SHP77 treated with DMSO at 0.1 percent for 48 hours (cell line): Measurements from ENCODE around the gene BACH2.
"Not testable (repeated sequence)": the region's sequence is repeated elsewhere in the genome, so short reads cannot be mapped to it uniquely, and the experiment has no call there.

ENCODE experiments used
- DNase-seq: peaks from one replicate; lab custom pipeline; 2025; lab: John Stamatoyannopoulos, UW

BACH2 gene

DNA sequence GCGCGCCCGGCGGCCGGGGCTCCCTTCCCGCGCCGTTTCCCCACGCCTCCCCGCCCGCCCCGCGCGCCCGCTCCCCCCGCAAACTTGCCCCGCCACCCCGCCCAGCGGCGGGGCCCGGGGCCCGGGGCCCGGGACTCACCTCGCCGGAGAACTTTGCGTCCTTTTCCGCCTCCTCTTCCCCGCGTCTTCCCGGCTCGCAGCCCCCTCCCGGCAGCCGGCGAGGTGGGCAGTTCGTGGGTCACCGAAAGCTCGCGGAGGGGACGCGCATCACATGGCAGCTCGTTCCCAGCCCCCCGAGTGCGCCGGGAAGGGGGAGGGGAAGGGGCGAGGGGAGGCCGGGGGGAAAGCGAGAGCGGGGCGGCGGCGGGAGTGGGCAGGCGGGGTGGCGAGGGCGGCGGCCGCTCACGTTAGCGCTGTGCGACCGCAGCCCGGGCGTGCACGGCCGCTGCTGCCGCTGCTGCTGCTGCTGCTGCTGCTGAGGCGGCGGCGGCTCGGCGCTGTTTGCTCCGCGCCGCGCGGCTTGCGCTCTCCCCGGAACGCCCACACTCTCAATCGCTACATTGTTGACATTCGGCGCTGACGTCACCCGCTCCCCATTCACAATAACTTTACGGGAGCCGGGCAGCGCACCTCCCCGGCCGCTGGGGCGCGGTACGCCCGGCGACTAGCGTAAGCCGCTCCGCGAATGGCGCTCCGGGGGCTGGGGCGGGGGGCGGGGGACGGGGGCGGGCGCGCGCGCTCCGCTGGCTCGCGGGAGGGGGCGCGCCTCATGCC is at the start of gene BACH2:
TSS of gene BACH2 (minus strand) at position 503 of the 774 bp plus-strand sequence. CDS start 287,999 bp downstream, outside the sequence.
- peak; percentile 85 for DNase-seq

DNA sequence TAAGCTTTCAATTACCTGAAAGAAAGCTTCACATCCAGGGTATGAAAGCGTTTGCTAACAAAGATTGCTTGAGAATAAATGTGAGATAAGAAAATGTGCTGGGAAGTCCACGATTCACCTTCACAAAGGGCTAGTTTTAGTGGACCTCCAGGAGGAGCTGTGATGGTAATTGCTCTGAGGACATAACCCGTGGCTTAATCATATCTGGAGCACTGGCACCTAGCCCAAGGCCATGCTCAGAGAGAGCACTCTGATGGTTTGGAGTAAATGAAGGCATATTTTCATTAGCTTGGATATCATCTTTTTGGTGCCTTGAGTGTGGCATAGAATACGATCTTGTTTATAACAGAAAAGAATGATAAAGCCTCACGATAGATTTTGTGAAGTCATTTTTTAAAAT is 46.9 kb upstream of the BACH2 start:
- no peak for DNase-seq

DNA sequence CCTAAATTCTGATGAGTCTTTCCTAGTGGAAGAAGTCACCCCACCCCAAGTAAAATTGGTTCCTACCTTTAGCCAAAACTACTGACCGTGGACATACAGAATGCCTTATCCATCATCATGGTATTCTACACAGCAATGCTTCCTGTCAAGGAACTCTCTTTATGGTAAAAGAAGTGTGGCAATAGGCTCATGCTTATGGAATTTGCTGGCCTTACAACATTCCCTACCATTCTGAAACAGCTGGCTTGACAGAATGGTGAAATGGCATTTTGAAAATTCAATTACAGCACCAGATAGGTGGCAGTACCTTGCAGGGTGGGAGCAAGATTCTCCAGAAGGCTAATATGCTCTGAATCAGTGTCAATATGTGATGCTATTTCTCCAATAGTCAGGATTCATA is 41.8 kb upstream of the BACH2 start:
- no peak for DNase-seq

GRCh38 chr6:90336388-90336947 is 39.8 kb upstream of the BACH2 start:
- no peak for DNase-seq

- no peak for DNase-seq
Observed at GRCh38 chr6:90333928-90334327, 37.3 kb upstream of the BACH2 start.

DNA sequence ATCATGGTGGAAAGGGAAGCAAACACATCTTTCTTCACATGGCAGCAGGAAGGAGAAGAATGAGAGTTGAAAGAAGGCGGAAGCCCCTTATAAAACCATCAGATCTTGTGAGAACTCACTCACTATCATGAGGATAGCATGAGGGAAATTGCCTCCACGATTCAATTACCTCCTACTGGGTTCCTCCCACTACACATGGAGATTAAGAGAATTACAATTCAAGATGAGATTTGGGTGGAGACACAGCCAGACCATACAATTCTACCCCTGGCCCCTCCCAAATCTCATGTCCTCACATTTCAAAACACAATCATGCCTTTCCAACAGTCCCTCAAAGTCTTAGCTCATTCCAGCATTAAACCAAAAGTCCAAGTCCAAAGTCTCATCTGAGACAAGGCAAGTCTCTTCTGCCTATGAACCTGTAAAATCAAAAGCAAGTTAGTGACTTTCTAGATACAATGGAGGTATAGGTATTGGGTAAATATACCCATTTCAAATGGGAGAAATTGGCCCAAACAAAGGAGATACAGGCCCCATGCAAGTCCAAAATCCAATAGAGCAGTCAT is 36.4 kb upstream of the BACH2 start:
- DNase-seq = not testable (repeated sequence)

DNA sequence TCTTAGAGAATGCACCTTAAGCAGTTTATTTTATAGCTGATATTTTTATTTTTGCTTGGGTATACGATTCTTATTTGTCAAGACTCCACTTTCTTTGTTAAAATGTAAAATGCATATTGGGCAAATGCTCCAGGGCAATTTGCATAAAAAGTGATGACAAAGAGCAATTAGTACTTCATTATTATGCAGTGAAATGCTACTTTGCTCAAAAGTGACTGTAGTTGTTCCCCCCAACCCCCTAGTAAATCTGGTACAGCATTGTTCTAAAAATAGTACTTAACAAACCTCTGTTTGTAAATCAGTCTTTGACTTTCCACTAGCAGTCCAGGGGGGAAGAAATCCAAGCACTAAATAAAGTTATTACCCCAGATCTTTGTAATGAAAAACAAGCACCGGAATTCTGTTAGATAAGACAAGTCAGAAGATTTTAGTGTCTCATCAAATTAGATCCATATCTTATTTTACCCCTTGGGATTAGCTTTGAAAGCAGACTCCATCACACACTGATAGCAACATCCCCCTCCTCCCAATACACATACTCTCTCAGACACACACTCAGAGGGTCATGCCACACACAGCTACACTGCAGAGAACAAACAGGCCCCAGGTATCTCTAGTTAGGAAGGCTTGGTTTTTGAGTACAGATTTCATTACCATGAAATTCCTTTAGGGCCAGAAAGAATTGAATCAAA is 32.9 kb upstream of the BACH2 start:
- DNase-seq = no peak

DNA sequence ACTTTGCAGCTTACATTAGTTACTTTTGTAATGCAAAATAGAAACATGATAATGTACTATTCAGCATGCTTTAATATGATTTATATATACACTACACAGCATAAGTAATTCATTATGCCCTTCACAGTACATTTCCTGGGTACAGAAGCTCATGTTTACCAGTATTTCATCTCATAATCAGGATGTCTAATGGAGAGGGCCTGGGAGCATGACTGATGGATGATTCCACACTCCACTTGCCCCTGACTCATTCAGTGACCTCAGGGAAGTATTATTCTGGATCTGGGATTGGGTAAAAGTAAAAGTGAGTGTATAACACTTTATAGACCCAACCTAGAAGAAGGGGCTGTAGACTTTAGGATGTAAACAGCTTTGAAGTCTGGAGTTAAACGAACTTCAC is 31.4 kb upstream of the BACH2 start:
- DNase-seq = no peak

GRCh38 chr6:90326404-90327057 is 29.9 kb upstream of the BACH2 start:
- DNase-seq = no peak

DNA sequence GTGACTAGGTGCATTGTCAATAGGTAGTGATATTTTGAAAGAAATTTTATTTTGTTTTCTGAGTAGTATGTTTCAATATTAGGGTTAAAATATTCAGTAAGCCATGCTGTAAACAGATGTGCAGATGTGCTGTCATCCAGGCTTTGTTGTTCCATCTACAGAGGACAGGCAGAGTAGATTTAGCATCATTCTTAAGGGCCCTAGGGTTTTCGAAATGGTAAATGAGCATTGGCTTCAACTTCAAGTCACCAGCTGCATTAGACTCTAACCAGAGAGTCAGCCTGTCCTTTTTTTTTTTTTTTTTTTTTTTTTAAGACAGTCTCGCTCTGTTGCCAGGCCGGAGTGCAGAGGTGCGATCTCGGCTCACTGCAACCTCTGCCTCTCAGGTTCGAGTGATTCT is 27.1 kb upstream of the BACH2 start:
- no peak for DNase-seq

DNA sequence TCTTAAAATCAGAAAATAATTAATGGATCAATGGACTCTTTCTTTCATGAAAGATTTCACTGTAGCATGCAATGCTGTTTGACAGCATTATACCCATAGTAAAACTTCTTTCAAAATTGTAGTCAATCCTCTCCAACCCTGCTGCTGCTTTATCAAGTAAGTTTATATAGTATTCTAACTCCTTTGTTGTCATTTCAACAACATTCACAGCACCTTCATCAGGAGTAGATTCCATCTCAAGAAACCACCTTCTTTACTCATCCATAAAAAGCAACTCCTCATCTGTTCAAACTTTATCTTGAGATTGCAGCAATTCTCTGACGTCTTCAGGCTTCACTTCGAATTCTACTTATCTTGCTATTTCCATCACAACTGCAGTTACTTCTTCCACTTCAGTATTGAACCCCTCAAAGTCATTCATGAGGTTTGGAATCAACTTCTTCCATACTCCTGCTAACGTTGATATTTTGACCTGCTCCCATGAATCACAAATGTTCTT is 26.4 kb upstream of the BACH2 start:
- no peak for DNase-seq

GRCh38 chr6:90319979-90320685 is 23.5 kb upstream of the BACH2 start:
- DNase-seq = no peak

- no peak for DNase-seq
Observed at GRCh38 chr6:90319044-90319443, 22.4 kb upstream of the BACH2 start.

GRCh38 chr6:90315986-90316385 is 19.3 kb upstream of the BACH2 start:
- no peak for DNase-seq

DNA sequence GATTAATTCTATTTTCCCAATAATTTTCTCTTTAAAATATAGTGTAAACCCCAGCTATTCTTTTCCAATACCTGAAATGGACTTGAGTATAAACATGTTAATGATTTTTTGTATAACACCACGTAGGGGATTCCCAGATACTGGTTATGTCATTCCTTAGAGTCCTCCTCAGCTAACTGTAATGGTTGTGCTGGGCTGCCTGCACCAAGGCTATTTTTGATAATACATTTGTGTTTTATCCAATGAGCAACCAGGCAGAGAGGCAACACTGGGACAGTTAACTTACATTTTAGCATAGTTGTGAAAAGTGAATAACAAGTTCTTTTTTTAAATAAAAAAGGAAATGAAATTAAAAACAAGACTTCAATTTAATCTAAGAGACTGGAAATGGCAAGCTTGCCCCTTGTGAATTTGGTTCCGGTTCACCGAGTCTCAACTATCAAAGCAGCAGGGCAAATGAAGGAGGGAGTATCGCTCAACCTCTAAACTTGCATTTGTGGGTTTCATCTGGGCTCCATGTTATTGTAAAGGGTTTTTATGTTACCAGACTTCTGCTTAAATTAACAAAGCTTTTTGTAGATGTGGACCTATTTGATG is 18.8 kb upstream of the BACH2 start:
- DNase-seq = no peak

GRCh38 chr6:90314514-90314913 is 17.9 kb upstream of the BACH2 start:
- DNase-seq = no peak

GRCh38 chr6:90311569-90311968 is 14.9 kb upstream of the BACH2 start:
- no peak for DNase-seq

DNA sequence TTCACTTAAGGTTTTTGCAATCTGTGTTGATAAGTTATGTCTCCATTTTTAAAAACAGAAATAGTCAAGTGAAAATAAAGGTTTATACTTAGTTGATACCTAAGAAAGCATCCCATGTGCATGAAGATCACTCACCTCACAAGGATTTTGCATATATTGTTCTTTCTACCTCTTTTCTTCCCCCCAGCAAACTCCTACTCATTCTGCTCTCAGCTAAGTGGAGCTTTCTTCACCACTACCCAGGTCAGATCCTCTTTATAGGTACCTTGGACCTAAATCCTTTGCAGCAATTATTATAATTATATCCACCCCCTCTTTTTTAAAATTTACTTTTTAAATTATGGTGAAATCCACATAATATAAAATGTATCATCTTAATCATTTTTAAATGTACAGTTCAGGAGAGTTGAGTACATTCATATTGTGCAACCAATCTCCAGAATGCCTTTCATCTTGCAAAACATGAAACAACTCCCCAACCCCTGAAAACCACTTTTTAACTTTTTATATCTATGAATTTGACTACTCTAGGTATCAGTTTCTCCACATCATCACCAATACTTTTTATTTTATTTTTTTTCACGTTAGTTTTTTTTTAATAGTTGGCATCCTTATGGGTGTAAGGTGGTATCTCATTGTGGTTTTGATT is 9.3 kb upstream of the BACH2 start:
- no peak for DNase-seq

GRCh38 chr6:90304308-90304707 is 7.7 kb upstream of the BACH2 start:
- DNase-seq = no peak

GRCh38 chr6:90303039-90303438 is 6.4 kb upstream of the BACH2 start:
- DNase-seq = no peak

GRCh38 chr6:90302320-90302719 is 5.7 kb upstream of the BACH2 start:
- DNase-seq = no peak
